ENCODE measurements around the gene CORO7.

The CORO7 gene

DNA sequence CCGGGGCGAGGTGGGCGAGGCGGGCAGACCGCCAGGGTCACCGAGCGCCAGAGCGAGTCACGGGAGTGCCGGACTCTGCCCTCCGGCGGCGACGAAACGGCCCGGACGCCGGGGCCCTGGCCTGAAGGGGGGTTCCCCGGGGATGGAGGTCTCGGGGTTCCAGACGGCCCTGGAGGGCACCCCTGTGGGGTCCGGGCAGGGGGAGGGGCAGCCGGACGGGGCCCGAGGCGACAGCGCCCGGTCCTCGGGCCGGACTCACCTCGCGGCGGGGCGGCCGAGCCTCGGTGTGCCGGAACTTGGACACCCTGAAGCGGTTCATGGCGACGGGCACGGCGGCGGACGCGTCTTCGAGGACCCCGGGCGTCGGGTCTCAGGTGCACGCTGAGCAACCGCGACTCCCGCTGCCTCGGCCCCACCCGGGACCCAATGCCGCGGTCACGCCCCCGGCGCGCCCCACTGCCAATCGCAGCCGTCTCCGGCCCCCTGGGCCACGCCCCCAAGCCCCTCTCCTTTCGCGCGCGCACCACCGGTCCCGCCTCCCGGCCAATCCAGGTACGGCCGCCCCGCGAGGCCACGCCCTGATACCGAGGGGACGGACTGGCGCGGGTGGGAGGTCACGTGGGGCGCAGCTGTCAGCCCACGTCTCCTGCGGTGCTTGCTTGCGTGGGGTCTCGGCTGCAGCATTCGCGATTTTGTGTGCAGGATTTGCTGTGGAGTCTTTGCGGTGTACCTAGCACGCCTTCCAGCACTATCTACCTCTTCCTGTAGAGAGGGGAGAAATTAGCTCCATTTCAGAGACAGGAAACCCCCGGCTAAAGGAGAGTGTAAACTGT is at the start of gene CORO7:
TSS of gene CORO7 (minus strand) at position 397 of the 833 bp plus-strand sequence. CDS start at position 319, 78 bp downstream.
- peak; percentile 96 for DNase-seq

DNA sequence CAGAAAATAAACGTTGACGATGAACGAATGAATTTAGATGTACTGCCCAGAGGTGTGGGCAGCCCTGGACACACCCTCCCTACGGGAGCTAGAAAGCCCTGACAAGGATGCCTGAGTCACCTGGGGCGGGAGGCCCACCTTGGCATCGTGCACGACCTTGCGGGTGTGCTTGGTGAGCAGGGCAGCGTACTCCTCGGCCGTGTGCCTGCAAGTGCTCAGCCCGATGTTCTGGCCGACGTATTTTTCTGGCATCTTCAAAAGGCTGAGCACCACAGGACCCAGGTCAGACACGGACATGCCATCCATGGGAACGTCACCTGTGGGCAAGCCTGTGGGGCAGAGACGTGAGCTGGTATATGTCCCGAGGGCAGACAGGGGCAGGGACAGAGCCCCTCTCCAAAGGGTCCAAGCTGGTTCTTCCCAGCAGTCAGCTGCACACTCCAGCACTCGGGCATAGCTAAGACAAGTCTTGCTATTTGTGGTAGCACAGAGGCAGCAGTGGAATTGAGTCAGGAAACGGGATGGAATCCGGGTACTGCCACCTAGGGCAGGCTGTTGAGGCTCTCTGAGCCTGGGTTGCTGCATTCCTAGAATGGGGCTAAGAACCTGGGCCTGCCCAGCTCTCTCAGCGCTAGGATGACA is 47.2 kb upstream of the CORO7 start:
- DNase-seq, result no peak

DNA sequence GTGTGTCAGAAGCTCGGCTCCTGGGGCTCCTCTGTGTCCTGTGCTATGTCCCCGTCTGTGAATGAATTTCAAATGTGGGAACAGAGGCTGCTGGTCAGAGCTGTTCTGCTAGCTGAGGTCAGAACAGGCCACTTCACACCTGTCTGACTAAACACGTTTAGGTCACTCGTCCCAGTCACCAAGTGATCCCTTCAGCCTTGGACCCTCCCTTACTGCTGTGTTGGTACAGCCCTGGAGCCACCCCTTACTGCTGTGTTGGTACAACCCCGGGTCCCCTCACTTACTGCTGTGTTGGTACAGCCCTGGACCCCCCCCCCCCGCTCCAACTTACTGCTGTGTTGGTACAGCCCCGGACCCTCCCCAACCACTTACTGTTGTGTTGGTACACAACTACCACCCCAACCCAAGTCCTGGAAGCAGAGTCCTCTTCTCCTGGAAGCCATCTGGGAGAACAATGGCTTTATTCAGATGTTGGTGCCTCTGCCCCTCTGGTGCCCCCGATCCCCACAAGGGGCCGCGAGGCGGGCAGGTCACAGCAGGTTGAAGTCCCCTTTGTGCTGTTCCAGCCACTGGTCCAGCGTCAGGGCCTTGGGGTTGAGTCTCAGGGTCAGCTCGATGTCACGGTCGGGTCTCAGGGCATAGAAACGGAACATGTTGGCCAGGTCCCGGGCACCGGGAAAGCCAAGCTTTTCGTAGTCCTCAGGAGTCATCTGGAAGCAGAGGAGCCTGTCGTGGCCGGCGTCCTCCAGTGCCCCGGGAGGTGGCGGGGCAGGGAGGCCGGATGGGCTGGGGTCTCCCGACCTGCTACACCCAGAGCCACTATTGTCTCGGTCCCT is 45.1 kb upstream of the CORO7 start:
- no peak for DNase-seq

DNA sequence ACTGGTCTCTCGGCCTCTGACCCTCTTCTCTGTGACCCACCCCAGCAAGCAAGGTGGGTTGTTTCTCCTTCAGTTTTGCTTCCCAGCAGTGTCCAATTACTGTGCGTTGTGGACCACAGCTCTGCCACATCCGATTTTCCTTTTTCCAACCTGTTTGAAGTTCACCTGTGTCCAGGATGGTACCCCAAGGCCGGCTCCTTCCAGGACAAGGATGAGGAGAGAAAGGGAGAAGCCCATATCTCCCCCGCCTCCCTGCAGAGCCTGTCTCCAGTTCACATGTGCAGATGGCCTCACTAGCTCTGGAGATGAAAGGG is 44.5 kb upstream of the CORO7 start:
- DNase-seq, result no peak

DNA sequence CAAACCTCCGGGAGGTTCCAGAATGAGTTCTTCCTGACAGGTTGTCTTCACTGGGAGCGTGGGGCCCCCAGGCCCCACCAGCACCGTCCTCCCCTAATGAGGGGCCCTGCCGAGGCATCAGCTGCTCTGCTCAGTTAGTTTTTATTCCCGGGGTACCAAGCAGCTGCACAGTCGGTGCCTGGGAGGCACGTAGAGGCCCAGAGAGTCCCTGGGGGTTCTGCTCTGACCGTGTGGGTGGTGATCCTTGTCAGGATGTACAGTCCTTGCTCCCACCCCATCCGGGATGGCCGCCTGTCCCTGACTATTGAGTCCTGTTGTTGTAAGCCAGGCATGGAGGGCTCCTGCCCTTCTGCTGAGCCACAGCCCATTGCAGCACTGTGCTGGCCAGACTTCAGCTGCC is 39.6 kb upstream of the CORO7 start:
- no peak for DNase-seq

DNA sequence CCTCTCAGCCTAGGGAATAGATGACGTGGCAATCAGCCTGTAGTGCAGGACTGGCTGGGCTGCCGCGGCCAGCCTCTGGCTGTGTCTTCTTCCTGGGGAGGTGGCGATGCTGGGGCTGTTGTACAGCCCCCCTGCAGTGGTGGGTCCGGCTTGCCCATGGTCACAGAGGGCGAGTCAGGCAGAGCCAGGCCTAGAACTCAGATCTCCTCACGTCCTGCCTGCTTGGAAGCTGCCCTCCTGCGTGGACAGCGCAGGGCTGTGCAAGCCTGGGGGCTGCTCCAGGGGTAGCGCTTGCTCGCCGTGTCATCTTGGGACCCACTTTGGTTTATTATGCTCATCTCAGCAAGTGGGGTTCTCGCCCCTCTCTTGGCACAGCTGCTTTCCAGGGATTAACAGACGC is 38.7 kb upstream of the CORO7 start:
- no peak for DNase-seq

DNA sequence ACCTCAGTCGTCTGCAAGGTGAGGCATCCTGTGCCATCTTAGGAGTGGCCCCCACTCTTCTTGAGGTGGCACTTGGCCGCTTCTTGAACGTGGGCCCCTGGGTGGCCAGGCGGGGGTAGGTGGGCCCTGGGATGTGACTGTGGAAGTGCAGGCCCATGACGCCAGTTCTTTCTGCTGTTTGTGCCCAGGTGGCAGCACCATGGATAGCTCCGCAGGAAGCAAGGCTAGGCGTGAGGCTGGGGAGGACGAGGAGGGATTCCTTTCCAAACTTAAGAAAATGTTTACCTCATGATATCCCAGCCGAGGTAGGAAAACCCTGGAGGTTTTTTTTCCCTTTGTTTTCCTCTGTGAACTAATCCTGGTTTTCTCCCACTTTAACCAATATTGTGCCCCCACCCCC is 38.2 kb upstream of the CORO7 start:
- DNase-seq, result no peak

DNA sequence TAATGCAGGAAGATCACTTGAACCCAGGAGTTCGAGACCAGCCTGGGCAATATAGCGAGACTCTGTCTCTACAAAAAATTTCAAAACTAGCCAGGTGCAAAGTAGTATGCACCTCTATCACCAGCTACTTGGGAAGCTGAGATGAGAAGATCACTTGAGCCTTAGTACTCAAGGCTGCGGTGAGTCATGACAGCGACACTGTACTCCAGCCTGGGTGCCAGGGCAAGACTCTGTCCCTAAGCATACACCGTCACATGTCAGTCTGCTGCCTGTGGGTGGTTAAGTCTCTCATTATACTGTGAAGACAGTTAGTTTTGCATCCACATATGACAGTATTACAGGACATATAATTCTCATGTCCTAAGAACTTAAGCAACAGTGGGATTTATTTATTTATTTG is 36.3 kb upstream of the CORO7 start:
- DNase-seq, result no peak

DNA sequence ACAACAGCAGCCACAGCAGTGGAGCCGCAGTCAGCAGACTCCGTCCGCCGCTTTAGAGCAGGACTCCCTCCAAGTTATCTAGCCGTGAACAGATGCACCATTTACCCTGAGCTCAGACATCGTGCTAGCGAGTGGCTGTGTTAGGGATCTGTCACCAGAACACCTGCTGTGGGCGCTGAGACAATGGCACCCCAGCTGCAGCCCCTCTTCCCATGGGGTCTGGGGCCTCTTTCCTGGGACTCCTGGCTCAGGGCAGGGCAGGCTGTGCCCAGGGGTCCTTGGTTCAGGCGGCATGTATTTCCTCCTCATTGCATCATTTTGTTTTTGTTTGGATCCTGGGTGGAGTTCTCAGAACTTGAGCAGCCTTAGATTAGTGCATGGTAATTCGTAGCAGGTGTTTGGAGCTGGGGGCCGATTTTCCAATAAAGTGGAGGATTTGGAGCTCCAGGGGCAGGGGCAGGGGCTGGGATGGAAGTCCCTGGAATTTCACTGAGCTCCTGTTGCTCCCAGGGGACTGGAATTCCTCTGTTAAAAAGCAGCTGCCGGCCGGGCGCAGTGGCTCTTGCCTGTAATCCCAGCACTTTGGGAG is 34.6 kb upstream of the CORO7 start:
- no peak for DNase-seq

DNA sequence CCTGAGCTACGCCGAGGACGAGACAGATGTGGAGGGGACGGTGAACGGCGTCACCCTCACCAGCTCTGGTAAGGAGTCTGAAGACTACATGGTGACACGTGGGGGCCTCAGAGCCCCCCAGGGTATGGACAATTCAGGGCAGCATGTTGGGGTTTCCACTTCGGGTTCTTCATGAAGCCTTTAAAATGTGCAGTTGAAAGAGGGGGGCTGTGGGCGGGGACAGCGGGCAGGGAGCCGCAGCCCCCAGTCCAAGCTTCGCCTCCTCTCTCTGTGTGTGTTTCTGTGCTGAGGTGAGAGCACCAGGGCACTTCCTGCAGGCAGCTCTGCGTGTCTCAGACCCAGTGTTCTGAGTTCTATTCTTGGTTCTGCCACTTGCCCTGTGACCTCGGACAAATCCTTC is 34.0 kb upstream of the CORO7 start:
- no peak for DNase-seq

DNA sequence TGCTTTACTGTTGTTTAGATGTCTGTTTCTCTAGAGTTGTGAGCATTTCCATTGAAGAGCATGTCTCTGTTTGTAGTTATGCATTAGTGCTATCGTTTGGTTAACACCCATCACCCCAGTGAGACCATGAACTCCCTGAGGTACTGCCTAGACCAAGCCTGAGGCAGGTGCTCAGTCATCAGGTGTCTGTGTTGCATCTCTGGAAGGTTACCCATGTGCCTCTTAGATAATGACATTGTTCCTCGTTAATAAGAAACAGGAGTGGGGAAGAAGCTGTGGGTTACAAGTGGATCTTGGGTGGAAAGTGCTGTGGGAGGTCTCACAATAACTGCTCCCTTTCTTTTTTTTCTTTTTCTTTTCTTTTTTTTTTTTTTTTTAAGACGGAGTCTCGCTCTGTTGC is 27.6 kb upstream of the CORO7 start:
- no peak for DNase-seq

DNA sequence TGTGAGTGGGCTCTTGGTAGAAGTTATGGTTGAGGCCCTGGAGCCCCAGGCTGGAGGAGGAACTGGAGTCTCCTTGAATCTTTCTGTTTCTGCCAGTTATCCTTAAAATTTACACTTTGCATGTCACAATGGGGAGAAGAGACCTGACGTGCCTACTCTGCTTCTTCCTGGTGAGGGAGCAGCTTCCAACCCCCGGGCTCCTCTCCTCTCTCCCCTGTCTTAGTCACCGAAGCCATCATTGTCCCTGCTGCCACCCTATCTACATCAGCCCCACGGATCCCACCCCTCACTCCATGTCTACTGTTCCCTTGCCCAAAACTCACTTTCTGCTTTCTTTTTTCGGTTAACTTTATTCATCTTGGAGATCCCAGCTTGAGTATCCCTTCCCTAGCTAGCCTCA is 26.9 kb upstream of the CORO7 start:
- DNase-seq, result no peak

DNA sequence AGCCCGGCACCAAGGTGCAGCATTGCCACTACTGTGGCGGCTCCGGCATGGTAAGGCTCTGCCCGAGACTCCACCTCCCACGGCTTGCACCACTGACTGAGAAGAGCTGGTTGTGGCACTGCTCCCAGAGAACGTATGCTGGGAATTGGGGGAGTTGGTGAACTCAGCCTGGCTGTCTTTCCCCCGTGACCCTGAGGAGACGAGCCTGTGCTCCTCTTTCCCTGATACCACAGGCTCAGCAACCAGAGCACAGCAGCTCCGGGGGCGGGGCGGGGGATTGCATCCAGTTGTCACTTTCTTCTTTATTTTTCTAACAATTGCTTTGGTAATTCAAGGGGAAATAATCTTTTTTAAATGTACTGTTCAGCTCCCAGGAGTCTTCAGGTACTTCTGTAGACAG is 26.0 kb upstream of the CORO7 start:
- DNase-seq, result no peak

DNA sequence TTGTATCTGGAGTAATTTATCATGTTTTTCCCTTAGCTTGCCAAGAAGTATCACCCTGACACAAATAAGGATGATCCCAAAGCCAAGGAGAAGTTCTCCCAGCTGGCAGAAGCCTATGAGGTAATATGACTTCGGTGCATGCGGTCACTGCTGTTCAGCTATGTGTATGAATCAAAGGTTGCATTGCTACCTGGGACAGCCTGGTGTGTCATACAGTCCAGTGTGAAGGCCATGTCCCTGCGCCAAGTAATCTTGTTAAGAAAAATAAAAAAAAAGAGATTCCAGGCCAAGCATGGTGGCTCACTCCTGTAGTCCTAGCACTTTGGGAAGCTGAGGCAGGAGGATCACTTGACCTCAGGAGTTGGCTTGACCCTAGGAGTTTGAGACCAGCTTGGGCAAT is 21.0 kb upstream of the CORO7 start:
- no peak for DNase-seq

DNA sequence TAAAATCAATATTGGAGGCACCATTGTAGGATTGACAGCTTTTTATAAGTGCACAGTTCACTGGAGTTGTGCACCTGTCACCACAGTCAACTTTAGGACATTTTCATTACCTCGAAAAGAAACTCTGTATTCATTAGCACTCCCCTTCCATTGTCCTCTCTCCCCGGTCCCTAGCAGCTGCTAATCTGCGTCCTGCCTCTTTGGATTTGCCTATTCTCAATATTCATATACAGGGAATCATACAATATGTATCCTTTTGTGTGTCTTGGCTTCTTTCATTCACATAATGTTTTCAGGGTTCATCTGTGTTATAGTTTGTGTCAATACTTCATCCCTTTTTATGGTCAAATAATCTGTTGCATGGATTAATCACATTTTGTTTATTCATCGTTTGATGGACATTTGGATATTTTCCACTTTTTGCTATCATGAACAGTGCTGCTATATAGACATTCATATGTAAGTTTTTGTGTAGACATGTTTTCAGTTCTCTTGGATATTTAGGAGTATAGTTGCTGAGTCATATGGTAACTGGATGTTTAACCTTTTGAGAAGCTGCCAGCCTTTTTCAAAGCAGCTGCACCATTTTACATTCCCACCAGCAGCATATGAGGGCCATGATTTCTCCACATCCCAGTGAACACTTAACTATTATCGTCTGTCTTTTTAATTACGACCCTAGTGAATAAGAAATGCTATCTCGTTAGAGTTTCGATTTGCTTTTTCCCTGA is 19.1 kb upstream of the CORO7 start:
- no peak for DNase-seq

DNA sequence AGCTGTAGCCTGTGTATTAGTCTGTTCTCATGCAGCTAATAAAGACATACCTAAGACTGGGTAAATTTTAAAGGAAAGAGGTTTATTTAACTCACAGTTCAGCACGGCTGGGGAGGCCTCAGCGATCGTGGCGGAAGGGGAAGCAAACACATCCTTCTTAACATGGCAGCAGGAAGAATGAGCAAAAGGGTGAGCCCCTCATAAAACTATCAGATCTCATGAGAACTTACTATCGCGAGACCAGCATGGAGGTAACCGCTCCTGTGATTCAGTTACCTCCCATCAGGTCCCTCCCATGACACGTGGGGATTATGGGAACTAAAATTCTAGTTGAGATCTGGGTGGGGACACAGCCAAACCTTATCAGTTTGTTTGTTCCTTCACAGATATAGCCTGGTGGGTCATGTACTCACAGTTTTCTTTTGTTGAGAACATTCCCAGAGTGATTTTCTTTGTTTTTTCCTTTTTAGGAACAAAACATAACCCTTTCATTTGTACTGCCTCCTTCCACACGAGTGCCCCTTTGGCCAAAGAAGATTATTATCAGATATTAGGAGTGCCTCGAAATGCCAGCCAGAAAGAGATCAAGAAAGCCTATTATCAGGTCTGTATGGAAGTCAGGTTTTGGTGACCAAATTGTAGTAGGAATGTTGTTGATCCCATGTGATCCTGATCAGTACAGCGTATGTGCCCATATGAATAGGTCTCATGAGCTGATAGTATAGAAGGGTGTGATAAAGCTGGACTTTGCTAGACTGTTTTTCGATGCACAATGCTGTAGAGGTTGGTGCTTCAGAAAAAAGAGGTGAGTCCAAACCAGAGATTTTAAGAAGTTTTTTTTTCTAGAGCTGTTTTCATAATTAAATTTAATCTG is 17.8 kb upstream of the CORO7 start:
- no peak for DNase-seq

DNA sequence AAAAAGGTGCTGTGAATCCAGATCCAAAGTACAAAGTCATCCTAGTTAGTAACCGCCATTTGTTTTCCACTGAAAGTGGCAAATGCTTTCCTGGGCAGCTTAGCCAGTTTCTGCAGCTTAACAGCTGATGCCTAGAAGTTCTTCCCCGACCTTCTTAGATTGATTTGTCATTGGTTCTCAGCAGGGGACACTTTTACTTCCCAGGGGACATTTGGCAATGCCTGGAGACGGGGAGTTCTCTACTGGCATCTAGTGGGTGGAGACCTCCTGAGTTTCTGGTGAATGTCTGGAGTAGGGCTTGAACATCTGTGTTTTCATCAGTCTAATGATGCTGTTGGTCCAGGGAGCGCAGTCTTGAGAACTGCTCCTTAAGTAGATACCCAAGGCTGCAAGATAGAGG is 16.8 kb upstream of the CORO7 start:
- no peak for DNase-seq

DNA sequence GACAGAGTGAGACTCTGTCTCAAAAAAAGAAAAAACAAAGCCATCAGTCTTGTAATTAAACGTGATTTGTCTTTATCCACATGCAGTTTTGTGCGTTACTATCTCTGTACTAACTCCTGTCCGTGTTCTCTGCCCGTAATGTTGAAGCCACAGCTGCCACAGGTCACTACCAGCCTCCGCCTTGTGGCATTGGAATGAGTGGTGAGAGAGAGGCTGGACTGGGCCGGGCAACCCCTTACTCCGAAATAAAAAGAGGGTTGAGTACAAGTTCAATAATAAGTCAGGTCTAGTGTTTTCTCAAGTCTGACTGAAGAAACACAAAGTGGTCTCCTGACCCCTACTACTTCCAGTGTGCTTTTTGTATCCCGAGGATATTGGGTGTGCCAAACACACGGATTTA is 14.6 kb upstream of the CORO7 start:
- DNase-seq, result no peak

DNA sequence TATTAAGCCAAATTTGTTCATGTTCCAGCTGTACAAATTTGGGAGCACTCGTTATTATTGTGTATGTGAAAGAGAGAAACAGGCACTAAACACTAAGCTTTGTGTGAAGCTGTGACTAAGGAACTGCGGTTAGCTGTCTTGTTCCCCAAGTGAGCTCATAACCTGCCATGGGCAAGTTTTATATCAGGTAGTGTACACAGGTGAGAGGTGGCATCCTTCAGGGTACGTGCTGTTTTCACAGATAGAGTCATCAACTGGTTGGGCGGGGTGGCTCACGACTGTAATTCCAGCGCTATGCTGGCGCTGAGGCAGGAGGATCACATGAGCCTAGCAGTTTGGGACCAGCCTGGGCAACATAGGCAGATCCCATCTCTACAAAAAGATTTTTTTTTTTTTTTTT is 12.1 kb upstream of the CORO7 start:
- DNase-seq, result no peak

DNA sequence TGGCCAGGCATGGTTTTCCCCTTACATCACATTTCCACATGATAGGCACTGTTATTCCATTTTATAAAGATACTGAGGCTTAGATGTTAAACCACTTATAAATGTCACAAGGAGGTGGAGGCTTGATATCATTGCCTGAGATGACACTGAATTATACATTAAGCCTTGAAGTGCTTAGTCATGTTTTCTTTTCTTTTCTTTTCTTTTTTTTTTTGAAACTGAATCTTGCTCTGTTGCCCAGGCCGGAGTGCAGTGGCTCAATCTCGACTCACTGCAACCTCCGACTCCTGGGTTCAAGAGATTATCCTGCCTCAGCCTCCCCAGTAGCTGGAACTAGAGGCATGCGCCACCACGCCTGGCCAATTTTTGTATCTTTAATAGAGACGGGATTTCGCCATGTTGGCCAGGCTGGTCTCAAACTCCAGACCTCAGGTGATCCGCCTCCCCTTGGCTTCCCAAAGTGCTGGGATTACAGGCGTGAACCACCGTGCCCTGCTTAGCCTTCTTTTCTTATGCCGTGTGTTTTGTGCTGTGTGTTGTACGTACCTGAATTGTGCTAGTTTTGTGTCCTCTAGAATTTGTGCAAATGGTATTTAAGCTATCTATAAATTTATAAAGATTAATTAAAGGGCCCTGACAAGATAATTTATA is 10.5 kb upstream of the CORO7 start:
- no peak for DNase-seq

DNA sequence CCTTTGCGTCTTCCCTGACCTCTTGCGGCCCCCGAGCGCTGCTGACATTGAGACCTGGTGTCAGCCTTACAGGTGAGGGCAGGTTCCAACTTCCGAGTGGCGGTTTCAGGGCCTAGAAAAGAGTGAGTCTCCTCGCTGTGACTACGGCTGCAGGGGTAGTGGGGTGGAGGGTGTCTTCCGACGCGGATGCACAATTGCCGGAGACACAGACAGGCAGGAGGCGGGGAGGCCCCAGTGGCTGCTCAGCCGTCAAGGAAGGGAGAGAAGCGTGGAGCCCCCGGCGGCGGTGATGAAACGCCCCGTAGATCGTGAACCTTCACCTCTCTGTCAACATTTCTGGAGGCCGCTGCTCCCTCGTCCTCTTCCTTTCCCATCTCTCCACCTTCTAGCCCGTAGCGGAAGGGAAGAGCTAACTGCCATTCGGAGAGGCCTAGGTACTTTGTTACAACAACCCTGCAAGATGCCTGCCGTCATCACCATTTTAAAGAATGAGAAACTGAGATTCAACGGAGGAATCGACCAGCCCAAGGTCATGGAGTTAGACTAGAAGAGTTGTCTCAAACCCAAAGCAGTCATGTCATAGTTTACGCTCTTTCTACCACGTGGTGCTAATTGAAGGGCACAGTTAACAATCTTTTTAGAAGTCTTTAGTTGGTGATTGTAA is 9.8 kb upstream of the CORO7 start:
- peak; percentile 70 for DNase-seq

All from islet precursor cell (in vitro differentiated cells).